ENCODE data around the gene ZFHX3. TPM values are rescaled to one million over a fixed set of nuclear protein-coding genes. Genes with fewer than 3 reads are reported as not detected.
A peak's percentile ranks its signal among the peaks of the same experiment; 100 is the strongest.

The ZFHX3 gene
- total RNA-seq, 1 donor from 2014 or later = 34.8 TPM

GRCh38 chr16:73028263-73028662 is 19.7 kb downstream of the ZFHX3 start:
- intact Hi-C loops (cut with DNase I) = loop anchor here (10.0 kb wide), 1 partner anchor 363 kb away; no protein-coding TSS in a partner anchor
- H3K4me1 ChIP-seq = peaks cover 18 to 36% of the 10 kb centered on the region in 2 donors
- DNase-seq (ENCODE audit: low spot score in 2 of 2) = no peak

GRCh38 chr16:73027685-73028111 is 20.2 kb downstream of the ZFHX3 start:
- Histone ChIP-seq H3K27ac (peak overlapping the region; percentile 68 to 79), H3K4me1 (peaks cover 20 to 31% of the 10 kb centered on the region in 2 donors), H3K36me3 (no peaks in the 10 kb centered on the region), H3K4me3 (no peak overlapping the region), H3K27me3 (no peaks in the 10 kb centered on the region), H3K9me3 (no peaks in the 10 kb centered on the region)
- peak in 1 of 2 donors; percentile 59 for DNase-seq (ENCODE audit: low spot score in 2 of 2)
- no peak for TF ChIP-seq CTCF (IDR thresholded peaks at IDR 0.05)
- intact Hi-C loops (cut with DNase I) = loop anchor here (10.0 kb wide), 1 partner anchor 363 kb away; no protein-coding TSS in a partner anchor

More at GRCh38 chr16:73028263-73028662, 19.7 kb downstream of the ZFHX3 start:
- Histone ChIP-seq H3K36me3 (no peaks in the 10 kb centered on the region), H3K4me3 (no peak overlapping the region), H3K27ac (peak overlapping the region; percentile 68 to 79), H3K27me3 (no peaks in the 10 kb centered on the region), H3K9me3 (no peaks in the 10 kb centered on the region)
- TF ChIP-seq CTCF (IDR thresholded peaks at IDR 0.05) = no peak

- TF ChIP-seq CTCF (IDR thresholded peaks at IDR 0.05) = no peak
- H3K4me1 ChIP-seq = peaks cover 20 to 38% of the 10 kb centered on the region in 2 donors
- peak overlapping the region; percentile 68 to 79 for H3K27ac ChIP-seq
- no peaks in the 10 kb centered on the region for H3K9me3 ChIP-seq
- intact Hi-C loops (cut with DNase I) = loop anchor here (10.0 kb wide), 1 partner anchor 362 kb away; no protein-coding TSS in a partner anchor
- H3K27me3 ChIP-seq = no peaks in the 10 kb centered on the region
- peak in 1 of 2 donors; percentile 63 for DNase-seq (ENCODE audit: low spot score in 2 of 2)
- H3K4me3 ChIP-seq = no peak overlapping the region
- no peaks in the 10 kb centered on the region for H3K36me3 ChIP-seq
Measured at GRCh38 chr16:73026754-73027684, 20.9 kb downstream of the ZFHX3 start.

GRCh38 chr16:73025856-73026210 is 22.1 kb downstream of the ZFHX3 start:
- TF ChIP-seq CTCF (IDR thresholded peaks at IDR 0.05) = no peak
- DNase-seq (ENCODE audit: low spot score in 2 of 2) = peak in 1 of 2 donors; percentile 63
- Histone ChIP-seq H3K27ac (peak overlapping the region; percentile 68 to 79), H3K4me1 (peaks cover 20 to 39% of the 10 kb centered on the region in 2 donors), H3K36me3 (no peaks in the 10 kb centered on the region), H3K9me3 (no peaks in the 10 kb centered on the region), H3K4me3 (peak overlapping the region in 1 of 2 donors; percentile 34), H3K27me3 (no peaks in the 10 kb centered on the region)
- intact Hi-C loops (cut with DNase I) = loop anchor here (2.0 to 10.0 kb wide), 2 partner anchors 19 to 361 kb away; no protein-coding TSS in a partner anchor

- H3K27me3 ChIP-seq = no peaks in the 10 kb centered on the region
- intact Hi-C loops (cut with DNase I) = loop anchor here (2.0 to 10.0 kb wide), 2 partner anchors 19 to 361 kb away; no protein-coding TSS in a partner anchor
- H3K4me1 ChIP-seq = peaks cover 20 to 45% of the 10 kb centered on the region in 2 donors
- peak overlapping the region; percentile 68 to 79 for H3K27ac ChIP-seq
- DNase-seq (ENCODE audit: low spot score in 2 of 2) = peak in 1 of 2 donors; percentile 68
- TF ChIP-seq CTCF (IDR thresholded peaks at IDR 0.05) = no peak
- no peaks in the 10 kb centered on the region for H3K9me3 ChIP-seq
- H3K4me3 ChIP-seq = peak overlapping the region; percentile 2 to 34
- H3K36me3 ChIP-seq = no peaks in the 10 kb centered on the region
Measured at GRCh38 chr16:73025151-73025855, 22.6 kb downstream of the ZFHX3 start.
